Keratinocyte (primary cell): ENCODE measurements around the gene GALNT2. TPM values are rescaled to one million over a fixed set of nuclear protein-coding genes. Genes with fewer than 3 reads are reported as not detected.

Source experiments
- DNase-seq: peaks from one replicate; pipeline ENCODE4 v3.0.0-alpha.2; 2011; ENCODE audit warnings: low read depth, missing footprints, low spot score
- FAIRE-seq: peaks from 2 replicates; lab custom pipeline; 2011; peaks lifted over from hg19 to GRCh38; lab: Jason Lieb, UNC
- H2AFZ ChIP-seq: 2 replicates; pipeline ENCODE4 v1.6.0; 2012; ENCODE audit warnings: low read length, control low read depth, inconsistent platforms; ENCODE audit not compliant: control insufficient read depth
- H3K27ac ChIP-seq: 2 replicates; pipeline ENCODE4 v1.5.1; 2011; ENCODE audit warnings: low read length; ENCODE audit not compliant: control insufficient read depth, insufficient read depth
- H3K27me3 ChIP-seq: 3 replicates; pipeline ENCODE4 v1.6.0; 2011; ENCODE audit warnings: low read length; ENCODE audit not compliant: control insufficient read depth, insufficient read depth; ENCODE audit errors: extremely low read depth
- H3K36me3 ChIP-seq, 2 experiments: 2 replicates in 1 of 2; 3 replicates in 1 of 2; pipeline ENCODE4 v1.5.1; 2011; ENCODE audit warnings: low read length in 2 of 2, mild to moderate bottlenecking in 1 of 2; ENCODE audit not compliant: control insufficient read depth in 2 of 2, insufficient read depth in 2 of 2; ENCODE audit errors: extremely low read depth in 1 of 2
- H3K4me1 ChIP-seq: 3 replicates; pipeline ENCODE4 v1.5.1; 2011; ENCODE audit warnings: low read length; ENCODE audit not compliant: control insufficient read depth, insufficient read depth; ENCODE audit errors: extremely low read depth
- H3K4me2 ChIP-seq: 3 replicates; pipeline ENCODE4 v1.6.0; 2011; ENCODE audit warnings: low read depth, low read length; ENCODE audit not compliant: control insufficient read depth, insufficient read depth; ENCODE audit errors: extremely low read depth
- H3K4me3 ChIP-seq, 3 experiments: fragments of 200-600 bp in 1 of 3; sonication (generic) in 1 of 3; 2 replicates in 2 of 3; 3 replicates in 1 of 3; pipeline ENCODE4 v1.5.1; 2011 to 2016; ENCODE audit warnings: low read length in 3 of 3, mild to moderate bottlenecking in 3 of 3, control low read depth in 2 of 3, inconsistent platforms in 1 of 3, low read depth in 1 of 3, mixed read lengths in 1 of 3, mixed run types in 1 of 3, moderate library complexity in 1 of 3; ENCODE audit not compliant: control insufficient read depth in 2 of 3, insufficient read depth in 2 of 3; ENCODE audit errors: extremely low read depth in 1 of 3
- H3K79me2 ChIP-seq: 2 replicates; pipeline ENCODE4 v1.6.0; 2012; ENCODE audit warnings: low read length; ENCODE audit not compliant: control insufficient read depth, insufficient read depth
- H3K9ac ChIP-seq: 3 replicates; pipeline ENCODE4 v1.6.0; 2011; ENCODE audit warnings: low read length; ENCODE audit not compliant: control insufficient read depth, insufficient read depth; ENCODE audit errors: extremely low read depth
- H3K9me1 ChIP-seq: 3 replicates; pipeline ENCODE4 v1.6.0; 2011; ENCODE audit warnings: low read length; ENCODE audit not compliant: control insufficient read depth, insufficient read depth; ENCODE audit errors: extremely low read depth
- H3K9me3 ChIP-seq: 2 replicates; pipeline ENCODE4 v1.5.1; 2012; ENCODE audit warnings: low read depth, low read length; ENCODE audit not compliant: control insufficient read depth
- H4K20me1 ChIP-seq: 3 replicates; pipeline ENCODE4 v1.6.0; 2011; ENCODE audit warnings: low read length; ENCODE audit not compliant: control insufficient read depth, insufficient read depth; ENCODE audit errors: extremely low read depth
- EZH2 ChIP-seq: IDR thresholded peaks from one replicate; pipeline ENCODE4 v1.6.1; 2012; ENCODE audit warnings: inconsistent platforms, mild to moderate bottlenecking, low read length, moderate library complexity
- dilution Hi-C: fragments of 300-500 bp; cut with MboI; formaldehyde crosslinking; loops from one replicate; pipeline ENCODE4 v1.7.0; 2020; ENCODE audit warnings: low sequenced_read_pairs; ENCODE audit not compliant: extremely low pct_ligation_motif_present
- polyA plus RNA-seq, 5 experiments: library from polyadenylated mRNA; depleted of rRNA in 3 of 5; stranded (reverse) in 3 of 5; stranded (forward) in 1 of 5; unstranded in 1 of 5; fragments of >200 nt; gene quantifications; 1 replicate in 1 of 5; 2 replicates in 3 of 5; 3 replicates in 1 of 5; pipeline versions ENCODE4 v1.2.1 to v1.2.3, GENCODE V29; 2011 to 2012; ENCODE audit warnings: missing spikeins in 2 of 5, low read depth in 1 of 5, low replicate concordance in 1 of 5
- TF ChIP-seq, protein P1 (sequence below), 3 experiments: IDR thresholded peaks in 1 of 3; conservative IDR thresholded peaks in 1 of 3; optimal IDR thresholded peaks in 1 of 3; 2 replicates in 2 of 3; 3 replicates in 1 of 3; pipeline versions ENCODE3 to v1.5.1; 2011; ENCODE audit warnings: low read length in 3 of 3, mild to moderate bottlenecking in 3 of 3, moderate library complexity in 2 of 3, control low read depth in 1 of 3, inconsistent platforms in 1 of 3; ENCODE audit not compliant: insufficient read depth in 2 of 3; ENCODE audit errors: extremely low read depth in 1 of 3

Gene GALNT2
- polyA plus RNA-seq, 1 donor (not counting 4 experiments of a cell fraction or from before 2014, with no cell fraction given) = 61.7 TPM

DNA sequence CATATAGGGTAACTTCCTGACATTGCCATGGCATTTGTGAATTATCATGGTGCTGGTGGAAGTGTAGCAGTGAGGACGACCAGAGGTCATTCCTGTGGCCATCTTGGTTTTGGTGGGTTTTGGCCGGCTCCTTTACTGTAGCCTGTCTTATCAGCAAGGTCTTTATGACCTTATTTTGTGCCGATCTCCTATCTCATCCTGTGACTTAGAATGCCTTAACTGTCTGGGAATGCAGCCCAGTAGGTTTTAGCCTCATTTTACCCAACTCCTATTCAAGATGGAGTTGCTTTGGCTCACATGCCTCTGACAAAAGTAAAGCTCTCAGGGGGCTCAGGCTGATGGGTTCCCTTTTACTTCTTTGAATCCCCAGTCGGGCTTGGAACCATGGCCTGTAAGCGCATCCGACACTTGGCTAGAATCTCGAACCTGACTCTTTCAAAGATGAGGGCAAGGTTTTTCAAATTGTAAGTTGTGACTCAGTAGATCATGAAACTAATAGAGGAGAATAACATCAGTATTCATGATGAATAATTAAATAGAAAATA is 85.0 kb downstream of the GALNT2 start:
- no peak overlapping the region for H2AFZ ChIP-seq
- no peak overlapping the region for H3K4me3 ChIP-seq
- no peaks in the 10 kb centered on the region for H3K27me3 ChIP-seq
- H3K9me3 ChIP-seq = no peaks in the 10 kb centered on the region
- H4K20me1 ChIP-seq = peaks cover 4% of the 10 kb centered on the region
- peaks cover 3 to 7% of the 10 kb centered on the region in 2 experiments for H3K36me3 ChIP-seq
- no peak overlapping the region for H3K4me2 ChIP-seq
- peaks cover 94% of the 10 kb centered on the region for H3K79me2 ChIP-seq
- no peak overlapping the region for H3K9ac ChIP-seq
- dilution Hi-C loops = no loop called here
- no peaks in the 10 kb centered on the region for H3K9me1 ChIP-seq
- no peaks in the 10 kb centered on the region for H3K4me1 ChIP-seq
- TF ChIP-seq EZH2 = no peak
- H3K27ac ChIP-seq = no peak overlapping the region
- no peak for FAIRE-seq
- no peak for DNase-seq

DNA sequence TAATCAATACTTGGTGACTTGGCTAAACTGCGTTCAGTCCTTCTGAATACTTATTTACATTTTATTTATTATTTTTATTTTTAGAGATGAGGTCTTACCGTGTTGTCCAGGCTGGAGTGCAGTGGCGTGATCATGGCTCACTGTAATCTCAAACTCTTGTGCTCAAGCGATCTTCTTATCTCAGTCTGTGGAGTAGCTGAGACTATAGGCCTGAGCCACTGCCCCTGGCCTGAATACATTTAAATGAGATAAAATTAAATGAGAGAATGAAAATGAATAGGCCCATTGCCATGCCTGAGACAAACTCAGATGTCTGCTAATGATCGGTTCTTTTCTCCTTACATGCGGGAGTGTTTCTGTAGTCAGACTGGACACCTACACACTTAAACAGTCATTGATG is 86.0 kb downstream of the GALNT2 start:
- Histone ChIP-seq H3K9ac (no peak overlapping the region), H3K9me3 (no peaks in the 10 kb centered on the region), H4K20me1 (peaks cover 4% of the 10 kb centered on the region), H3K4me2 (no peak overlapping the region), H3K27ac (no peak overlapping the region), H3K79me2 (peaks cover 90% of the 10 kb centered on the region), H2AFZ (no peak overlapping the region), H3K4me3 (no peak overlapping the region), H3K4me1 (no peaks in the 10 kb centered on the region), H3K36me3 (peaks cover 3 to 7% of the 10 kb centered on the region in 2 experiments), H3K9me1 (no peaks in the 10 kb centered on the region), H3K27me3 (no peaks in the 10 kb centered on the region)
- DNase-seq (no peak), FAIRE-seq (no peak)
- no peak for TF ChIP-seq EZH2
- TF ChIP-seq, protein P1, sequence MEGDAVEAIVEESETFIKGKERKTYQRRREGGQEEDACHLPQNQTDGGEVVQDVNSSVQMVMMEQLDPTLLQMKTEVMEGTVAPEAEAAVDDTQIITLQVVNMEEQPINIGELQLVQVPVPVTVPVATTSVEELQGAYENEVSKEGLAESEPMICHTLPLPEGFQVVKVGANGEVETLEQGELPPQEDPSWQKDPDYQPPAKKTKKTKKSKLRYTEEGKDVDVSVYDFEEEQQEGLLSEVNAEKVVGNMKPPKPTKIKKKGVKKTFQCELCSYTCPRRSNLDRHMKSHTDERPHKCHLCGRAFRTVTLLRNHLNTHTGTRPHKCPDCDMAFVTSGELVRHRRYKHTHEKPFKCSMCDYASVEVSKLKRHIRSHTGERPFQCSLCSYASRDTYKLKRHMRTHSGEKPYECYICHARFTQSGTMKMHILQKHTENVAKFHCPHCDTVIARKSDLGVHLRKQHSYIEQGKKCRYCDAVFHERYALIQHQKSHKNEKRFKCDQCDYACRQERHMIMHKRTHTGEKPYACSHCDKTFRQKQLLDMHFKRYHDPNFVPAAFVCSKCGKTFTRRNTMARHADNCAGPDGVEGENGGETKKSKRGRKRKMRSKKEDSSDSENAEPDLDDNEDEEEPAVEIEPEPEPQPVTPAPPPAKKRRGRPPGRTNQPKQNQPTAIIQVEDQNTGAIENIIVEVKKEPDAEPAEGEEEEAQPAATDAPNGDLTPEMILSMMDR (optimal IDR thresholded peaks at IDR 0.05 in 1 of 3, IDR thresholded peaks at IDR 0.05 in 1 of 3, conservative IDR thresholded peaks at IDR 0.05 in 1 of 3; ENCODE audit: extremely low read depth in 1 of 3, insufficient read depth in 2 of 3, low read length in 3 of 3) = no peak
- dilution Hi-C loops = no loop called here
